OCI-LY7 (cell line): ENCODE data around the gene CELF4. TPM values are rescaled to one million over a fixed set of nuclear protein-coding genes. Genes with fewer than 3 reads are reported as not detected.

Experiments
- BruUV-seq: library from RNA; stranded (reverse); fragments of 400-500 nt; replicated peaks from 2 replicates; lab custom pipeline; 2021; lab: Mats Ljungman, UMichigan
- CTCF ChIA-PET: fragments of 300-600 bp; sonication (Branson Sonifier 250); formaldehyde crosslinking; loops from one replicate; lab custom pipeline; 2022; ENCODE audit warnings: antibody characterized with exemption; ENCODE audit not compliant: unreplicated experiment; lab: Charles Lee
- POLR2A ChIA-PET: fragments of 300-600 bp; sonication (Branson Sonifier 250); formaldehyde crosslinking; loops from one replicate; lab custom pipeline; 2022; ENCODE audit warnings: antibody characterized with exemption; lab: Charles Lee
- DNase-seq: peaks from one replicate; pipeline ENCODE4 v3.0.0-alpha.2; 2015; ENCODE audit warnings: low spot score
- H2AFZ ChIP-seq: fragments of 200-600 bp; sonication (generic), shearing (Covaris generic); 2 replicates; pipeline ENCODE4 v1.6.1; 2014; ENCODE audit warnings: mild to moderate bottlenecking, antibody characterized with exemption, low read length, moderate library complexity
- H3K27ac ChIP-seq: fragments of 200-600 bp; sonication (generic); 2 replicates; pipeline ENCODE4 v1.5.1; 2014; ENCODE audit warnings: mixed run types, low read depth, mild to moderate bottlenecking, moderate library complexity, low read length, inconsistent platforms; ENCODE audit not compliant: poor library complexity, severe bottlenecking
- H3K36me3 ChIP-seq: fragments of 200-600 bp; sonication (generic); 2 replicates; pipeline ENCODE4 v1.6.1; 2014; ENCODE audit warnings: mild to moderate bottlenecking, antibody characterized with exemption, low read length, moderate library complexity, mixed read lengths; ENCODE audit not compliant: insufficient read depth
- H3K4me1 ChIP-seq: fragments of 200-600 bp; sonication (generic); 2 replicates; pipeline ENCODE4 v1.5.1; 2014; ENCODE audit warnings: mild to moderate bottlenecking, low read length; ENCODE audit not compliant: insufficient read depth, poor library complexity, severe bottlenecking
- H3K4me2 ChIP-seq: fragments of 200-600 bp; sonication (generic); 2 replicates; pipeline ENCODE4 v1.6.1; 2014; ENCODE audit warnings: mild to moderate bottlenecking, low read length
- H3K4me3 ChIP-seq: fragments of 200-600 bp; sonication (generic); 2 replicates; pipeline ENCODE4 v1.5.1; 2014; ENCODE audit warnings: mild to moderate bottlenecking, low read depth, low read length; ENCODE audit not compliant: poor library complexity, severe bottlenecking
- H3K79me2 ChIP-seq: fragments of 200-600 bp; sonication (generic); 2 replicates; pipeline ENCODE4 v1.6.1; 2016; ENCODE audit warnings: low read depth, mild to moderate bottlenecking, low read length, moderate library complexity, mixed read lengths; ENCODE audit not compliant: insufficient read depth
- H3K9me2 ChIP-seq: fragments of 200-600 bp; sonication (generic); 2 replicates; pipeline ENCODE4 v1.6.1; 2016; ENCODE audit warnings: mild to moderate bottlenecking, low read length, mixed read lengths; ENCODE audit not compliant: insufficient read depth
- H3K9me3 ChIP-seq: fragments of 200-600 bp; sonication (generic); 2 replicates; pipeline ENCODE4 v1.6.1; 2014; ENCODE audit warnings: mild to moderate bottlenecking, mixed run types, low read length, mixed read lengths
- H4K20me1 ChIP-seq: fragments of 200-600 bp; sonication (generic); 2 replicates; pipeline ENCODE4 v1.6.1; 2014; ENCODE audit warnings: mild to moderate bottlenecking, antibody characterized with exemption, low read length, moderate library complexity, mixed read lengths; ENCODE audit not compliant: insufficient read depth
- CTCF ChIP-seq: fragments of 200-600 bp; sonication (generic); conservative IDR thresholded peaks from 2 replicates; pipeline ENCODE4 v1.5.1; 2014; ENCODE audit warnings: mild to moderate bottlenecking, antibody characterized with exemption, low read length, moderate library complexity, mixed read lengths
- EZH2phosphoT487 ChIP-seq: fragments of 200-600 bp; sonication (generic); IDR thresholded peaks from 2 replicates; pipeline ENCODE4 v1.6.1; 2018; ENCODE audit warnings: low read depth, borderline replicate concordance, mild to moderate bottlenecking, mixed run types, antibody characterized with exemption, low read length, moderate library complexity, mixed read lengths
- intact Hi-C: fragments of 100-400 bp; cut with micrococcal nuclease; formaldehyde crosslinking; loops from one replicate; pipeline ENCODE4 v1.10.0; 2022; ENCODE audit not compliant: unreplicated experiment
- total RNA-seq, 2 experiments: library from RNA; depleted of rRNA in 1 of 2; stranded (reverse); fragments of >200 nt in 1 of 2; shearing (Covaris generic) in 1 of 2; gene quantifications; 2 replicates each; pipeline ENCODE4 v1.2.3, GENCODE V29; 2014 to 2022

Gene CELF4
- total RNA-seq, 2 experiments from 2014 or later, result not detected

DNA sequence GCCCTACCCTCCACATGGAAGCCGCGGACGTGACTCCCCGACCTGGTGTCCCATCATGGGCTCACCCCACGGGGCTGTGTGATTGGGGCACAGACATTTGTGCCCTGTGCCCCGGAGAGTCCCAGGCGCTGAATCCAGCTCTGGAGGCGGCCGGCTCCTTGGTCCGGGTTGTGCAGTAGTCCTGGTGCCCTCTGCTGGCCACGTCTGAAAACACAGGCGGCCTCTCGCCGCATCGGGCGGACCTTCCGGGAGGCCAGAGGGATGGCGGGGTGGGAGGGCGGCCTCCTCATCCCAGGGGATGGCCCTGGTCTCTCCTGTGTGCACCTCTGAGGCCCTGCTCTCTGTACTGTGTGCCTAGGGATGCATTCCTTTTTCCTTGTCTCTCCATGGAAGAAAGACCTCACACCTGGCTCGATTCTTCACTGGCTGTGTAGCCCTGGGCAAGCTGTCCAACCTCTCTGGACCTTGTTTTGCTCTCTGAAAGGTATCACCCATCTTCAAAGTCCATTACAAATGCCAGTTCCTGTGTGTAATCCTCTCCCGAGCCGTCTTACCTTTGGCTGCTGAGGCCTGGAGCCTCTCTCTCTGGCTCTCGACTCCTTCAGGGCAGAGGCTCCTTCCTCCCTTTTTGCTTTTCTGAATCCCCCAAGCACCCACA lies 27.6 kb downstream of the CELF4 start:
- Histone ChIP-seq H3K4me2 (0 out of 2 replicates have a peak overlapping the region, but pooled peaks have one; percentile 20), H3K4me1 (peaks cover 48% of the 10 kb centered on the region), H4K20me1 (no peaks in the 10 kb centered on the region), H3K9me2 (no peaks in the 10 kb centered on the region), H2AFZ (peak overlapping the region; percentile 36; the same call in 1 of the 2 replicates), H3K79me2 (no peaks in the 10 kb centered on the region), H3K36me3 (no peaks in the 10 kb centered on the region), H3K9me3 (no peaks in the 10 kb centered on the region), H3K27ac (no peak overlapping the region), H3K4me3 (no peak overlapping the region)
- CTCF ChIA-PET, result no interaction called here
- TF ChIP-seq EZH2phosphoT487 (no peak), CTCF (peak; percentile 73)
- peak; percentile 62 for DNase-seq
- no TSS peak for BruUV-seq
- intact Hi-C loops, result loop anchor here (1.0 to 5.0 kb wide), 3 partner anchors 61 to 151 kb away; no protein-coding TSS in a partner anchor
- POLR2A ChIA-PET, result interaction anchor here (0.6 kb wide), 1 partner anchor 10 kb away, joined by 3 read pairs; no protein-coding TSS in a partner anchor

DNA sequence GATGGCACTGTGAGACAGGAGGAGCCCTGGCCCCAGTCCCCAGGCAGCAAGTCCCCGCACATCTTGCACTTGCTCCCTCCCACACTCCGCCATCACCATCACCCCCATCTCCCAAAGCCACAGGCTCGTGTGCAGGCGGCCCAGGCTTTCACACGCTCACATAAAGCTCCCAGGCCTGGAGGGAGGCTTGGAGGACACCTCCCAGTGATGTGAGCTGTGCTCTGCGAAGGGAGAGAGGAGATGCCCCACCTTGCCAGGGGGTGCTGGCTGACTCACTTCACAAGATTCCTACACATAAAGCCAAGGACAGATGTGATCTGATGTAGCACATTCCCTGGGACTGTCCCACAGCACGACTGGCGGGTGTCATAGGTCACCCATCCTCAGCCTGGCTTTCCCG lies 28.9 kb downstream of the CELF4 start:
- TF ChIP-seq CTCF (no peak), EZH2phosphoT487 (no peak)
- Histone ChIP-seq H2AFZ (peak overlapping the region; percentile 77; the same call in 1 of the 2 replicates), H3K4me1 (peaks cover 62% of the 10 kb centered on the region), H3K9me2 (no peaks in the 10 kb centered on the region), H3K27ac (peak overlapping the region; percentile 99), H3K4me3 (no peak overlapping the region), H3K36me3 (no peaks in the 10 kb centered on the region), H3K79me2 (no peaks in the 10 kb centered on the region), H3K4me2 (peak overlapping the region; percentile 78), H4K20me1 (no peaks in the 10 kb centered on the region), H3K9me3 (no peaks in the 10 kb centered on the region)
- ChIA-PET CTCF (no interaction called here), POLR2A (no interaction called here)
- intact Hi-C loops, result loop anchor here (5.0 kb wide), 2 partner anchors 59 to 149 kb away; no protein-coding TSS in a partner anchor
- no peak for DNase-seq
- BruUV-seq, result no TSS peak

DNA sequence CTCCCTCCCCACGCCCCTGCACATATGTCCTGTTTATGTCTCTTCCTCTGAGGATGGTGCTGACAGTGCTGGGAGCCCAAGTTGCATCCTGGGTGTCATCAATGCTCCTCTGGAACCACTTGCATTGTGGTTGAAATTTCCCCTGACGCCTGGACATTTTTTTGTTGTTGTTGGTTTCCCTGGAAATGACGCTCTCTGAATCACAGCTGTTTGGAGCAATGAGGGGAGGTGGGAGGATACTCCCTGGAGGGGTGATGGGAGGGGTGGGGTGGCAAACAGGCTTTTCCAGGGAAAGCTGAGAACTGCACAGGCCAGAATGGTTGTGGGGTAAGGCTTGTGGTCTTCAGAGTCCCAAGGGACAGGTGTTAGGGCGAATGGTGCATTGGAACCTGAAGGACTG lies 29.6 kb downstream of the CELF4 start:
- Histone ChIP-seq H3K9me2 (no peaks in the 10 kb centered on the region), H3K4me2 (peak overlapping the region; percentile 78), H4K20me1 (no peaks in the 10 kb centered on the region), H3K4me3 (no peak overlapping the region), H3K4me1 (peaks cover 69% of the 10 kb centered on the region), H3K27ac (peak overlapping the region; percentile 99), H3K36me3 (no peaks in the 10 kb centered on the region), H3K79me2 (no peaks in the 10 kb centered on the region), H3K9me3 (no peaks in the 10 kb centered on the region), H2AFZ (peak overlapping the region; percentile 77; the same call in 1 of the 2 replicates)
- POLR2A ChIA-PET, result interaction anchor here (0.6 kb wide), 1 partner anchor 56 kb away, joined by 4 read pairs; no protein-coding TSS in a partner anchor
- no TSS peak for BruUV-seq
- CTCF ChIA-PET, result interaction anchor here (1.0 kb wide), 1 partner anchor 104 kb away, joined by 3 read pairs; no protein-coding TSS in a partner anchor
- TF ChIP-seq EZH2phosphoT487 (no peak), CTCF (no peak)
- intact Hi-C loops, result loop anchor here (5.0 kb wide), 2 partner anchors 59 to 149 kb away; no protein-coding TSS in a partner anchor
- no peak for DNase-seq
